SK-N-SH treated with all-trans-retinoic acid at 6 μM for 48 hours (cell line): ENCODE data around the gene STOML1.

Experiments
- ATAC-seq: fragments of 200-7000 bp; cut with Tn5 transposase; 3 replicates; pipeline ENCODE4 v1.9.1; 2020; ENCODE audit warnings: mild to moderate bottlenecking, moderate library complexity
- ARNTL ChIP-seq: fragments of 450-650 bp; formaldehyde crosslinking; IDR thresholded peaks from 2 replicates; pipeline ENCODE4 v1.5.0; 2020; ENCODE audit warnings: low read depth, mild to moderate bottlenecking, moderate library complexity, borderline replicate concordance
- BACH2 ChIP-seq: fragments of 250-450 bp; sonication (Bioruptor Pico); IDR thresholded peaks from 2 replicates; pipeline ENCODE4 v1.9.0; 2021; ENCODE audit warnings: mild to moderate bottlenecking, borderline replicate concordance
- CREB5 ChIP-seq: fragments of 250-450 bp; sonication (Bioruptor Pico); IDR thresholded peaks from 2 replicates; pipeline ENCODE4 v1.5.1; 2020; ENCODE audit warnings: low read depth, mild to moderate bottlenecking, moderate library complexity
- CSDC2 ChIP-seq: fragments of 250-450 bp; sonication (Bioruptor Pico); IDR thresholded peaks from 2 replicates; pipeline ENCODE4 v1.5.0; 2020; ENCODE audit warnings: mild to moderate bottlenecking, moderate library complexity
- CSRNP3 ChIP-seq: fragments of 250-450 bp; sonication (Bioruptor Pico); IDR thresholded peaks from 2 replicates; pipeline ENCODE4 v1.5.1; 2021; ENCODE audit warnings: mild to moderate bottlenecking, moderate library complexity
- ESRRG ChIP-seq: fragments of 250-450 bp; sonication (Bioruptor Pico); IDR thresholded peaks from 2 replicates; pipeline ENCODE4 v1.6.1; 2021; ENCODE audit warnings: mild to moderate bottlenecking
- GLIS3 ChIP-seq: fragments of 250-450 bp; sonication (Bioruptor Pico); IDR thresholded peaks from 2 replicates; pipeline ENCODE4 v1.5.0; 2020; ENCODE audit warnings: mild to moderate bottlenecking, moderate library complexity
- ISL1 ChIP-seq: fragments of 250-450 bp; sonication (Bioruptor Pico); IDR thresholded peaks from 2 replicates; pipeline ENCODE4 v2.1.2; 2022; ENCODE audit warnings: mild to moderate bottlenecking, moderate library complexity
- OSR1 ChIP-seq: fragments of 250-450 bp; sonication (Bioruptor Pico); IDR thresholded peaks from 2 replicates; pipeline ENCODE4 v1.8.0; 2022; ENCODE audit warnings: moderate library complexity, mild to moderate bottlenecking, inconsistent platforms
- PATZ1 ChIP-seq: fragments of 250-450 bp; sonication (Bioruptor Pico); IDR thresholded peaks from 2 replicates; pipeline ENCODE4 v1.8.0; 2020; ENCODE audit warnings: mild to moderate bottlenecking, moderate library complexity, borderline replicate concordance
- POU6F1 ChIP-seq: fragments of 250-450 bp; sonication (Bioruptor Pico); IDR thresholded peaks from 2 replicates; pipeline ENCODE4 v1.8.0; 2021; ENCODE audit warnings: low read depth, mild to moderate bottlenecking, moderate library complexity, borderline replicate concordance
- RARB ChIP-seq: fragments of 250-450 bp; sonication (Bioruptor Pico); IDR thresholded peaks from 2 replicates; pipeline ENCODE4 v1.8.0; 2021; ENCODE audit warnings: mild to moderate bottlenecking, moderate library complexity
- SNAI2 ChIP-seq: fragments of 250-450 bp; sonication (Bioruptor Pico); IDR thresholded peaks from 2 replicates; pipeline ENCODE4 v1.5.0; 2020; ENCODE audit warnings: mild to moderate bottlenecking, moderate library complexity
- TCF4 ChIP-seq: fragments of 250-450 bp; sonication (Bioruptor Pico); IDR thresholded peaks from 2 replicates; pipeline ENCODE4 v1.8.0; 2021; ENCODE audit warnings: mild to moderate bottlenecking, moderate library complexity, borderline replicate concordance
- TSHZ2 ChIP-seq: fragments of 250-450 bp; sonication (Bioruptor Pico); IDR thresholded peaks from 2 replicates; pipeline ENCODE4 v1.5.0; 2020; ENCODE audit warnings: mild to moderate bottlenecking, moderate library complexity
- ZC3H10 ChIP-seq: fragments of 250-450 bp; sonication (Bioruptor Pico); IDR thresholded peaks from 2 replicates; pipeline ENCODE4 v1.5.1; 2021; ENCODE audit warnings: mild to moderate bottlenecking, moderate library complexity
- ZFP3 ChIP-seq: fragments of 250-450 bp; sonication (Bioruptor Pico); IDR thresholded peaks from 2 replicates; pipeline ENCODE4 v1.5.0; 2020; ENCODE audit warnings: mild to moderate bottlenecking, moderate library complexity
- ZFP30 ChIP-seq: fragments of 450-650 bp; formaldehyde crosslinking; IDR thresholded peaks from 2 replicates; pipeline ENCODE4 v1.5.0; 2022; ENCODE audit warnings: mild to moderate bottlenecking, moderate library complexity
- ZNF565 ChIP-seq: fragments of 450-650 bp; formaldehyde crosslinking; conservative IDR thresholded peaks from 2 replicates; pipeline ENCODE4 v1.5.0; 2020; ENCODE audit warnings: low read depth, mild to moderate bottlenecking, moderate library complexity
- ZNF70 ChIP-seq: fragments of 450-650 bp; formaldehyde crosslinking; IDR thresholded peaks from 2 replicates; pipeline ENCODE4 v1.5.0; 2020; ENCODE audit warnings: mild to moderate bottlenecking, moderate library complexity
- ZNF8 ChIP-seq: fragments of 450-650 bp; formaldehyde crosslinking; IDR thresholded peaks from 2 replicates; pipeline ENCODE4 v1.5.0; 2020; ENCODE audit warnings: mild to moderate bottlenecking, moderate library complexity

The STOML1 gene

GRCh38 chr15:73989001-73989798, 2.9 kb downstream of the STOML1 start:
- TF ChIP-seq PATZ1 (no peak), GLIS3 (CRISPR knock-in tag) (no peak), RARB (CRISPR knock-in tag) (no peak), ZFP30 (CRISPR knock-in tag) (no peak), ARNTL (CRISPR knock-in tag) (no peak), ZNF8 (CRISPR knock-in tag) (no peak), ZFP3 (CRISPR knock-in tag) (no peak), BACH2 (CRISPR knock-in tag) (no peak), CREB5 (no peak), ZNF565 (CRISPR knock-in tag) (no peak), OSR1 (CRISPR knock-in tag) (no peak), ESRRG (CRISPR knock-in tag) (no peak), SNAI2 (CRISPR knock-in tag) (no peak), CSDC2 (CRISPR knock-in tag) (no peak), POU6F1 (CRISPR knock-in tag) (no peak)
- ATAC-seq, result peak; percentile 46

GRCh38 chr15:73988445-73988969, 3.6 kb downstream of the STOML1 start:
- ATAC-seq, result no peak
- TF ChIP-seq ZFP3 (CRISPR knock-in tag) (no peak), ISL1 (CRISPR knock-in tag) (no peak), CREB5 (no peak), POU6F1 (CRISPR knock-in tag) (no peak), CSRNP3 (CRISPR knock-in tag) (no peak), ARNTL (CRISPR knock-in tag) (no peak), GLIS3 (CRISPR knock-in tag) (no peak), PATZ1 (no peak), ZNF565 (CRISPR knock-in tag) (no peak), SNAI2 (CRISPR knock-in tag) (no peak), ZC3H10 (CRISPR knock-in tag) (no peak), ZFP30 (CRISPR knock-in tag) (no peak), TSHZ2 (CRISPR knock-in tag) (no peak), OSR1 (CRISPR knock-in tag) (no peak), ZNF8 (CRISPR knock-in tag) (no peak), RARB (CRISPR knock-in tag) (no peak), TCF4 (CRISPR knock-in tag) (no peak), ZNF70 (no peak), ESRRG (CRISPR knock-in tag) (no peak)
